HEK293 (cell line): Measurements from ENCODE around the gene HOXD3.

ENCODE experiments used
- CTCF ChIA-PET: fragments of 350-600 bp; formaldehyde crosslinking; extraction: SDS; loops from one replicate; lab custom pipeline; 2021; ENCODE audit warnings: antibody characterized with exemption; lab: Yijun Ruan, JAX
- POLR2A ChIA-PET: fragments of 300-600 bp; formaldehyde crosslinking; extraction: SDS; loops from one replicate; lab custom pipeline; 2020; ENCODE audit warnings: antibody characterized with exemption, inconsistent platforms; lab: Yijun Ruan, JAX
- H3K27ac ChIP-seq: fragments of 200-500 bp; sonication (Bioruptor generic); 2 replicates; pipeline ENCODE4 v1.5.1; 2014; ENCODE audit warnings: low read depth, low read length, control low read depth, inconsistent platforms; ENCODE audit errors: extremely low read depth
- H3K36me3 ChIP-seq, 2 experiments: fragments of 200-500 bp in 1 of 2; sonication (Bioruptor generic) in 1 of 2; 1 replicate in 1 of 2; 2 replicates in 1 of 2; pipeline ENCODE4 v1.5.1; 2014 to 2017; ENCODE audit warnings: inconsistent platforms in 2 of 2, low read length in 2 of 2; ENCODE audit not compliant: control insufficient read depth in 2 of 2, insufficient read depth in 1 of 2
- H3K4me1 ChIP-seq: fragments of 200-500 bp; sonication (Bioruptor generic); 2 replicates; pipeline ENCODE4 v1.5.1; 2014; ENCODE audit warnings: mild to moderate bottlenecking, low read length, inconsistent platforms; ENCODE audit not compliant: control insufficient read depth, insufficient read depth
- H3K4me3 ChIP-seq: 2 replicates; pipeline ENCODE4 v1.5.1; 2011; ENCODE audit warnings: low read depth, mild to moderate bottlenecking, control low read depth, low read length, moderate library complexity
- H3K9me3 ChIP-seq: fragments of 200-500 bp; sonication (Bioruptor generic); 2 replicates; pipeline ENCODE4 v1.5.1; 2014; ENCODE audit warnings: low read depth, low read length, inconsistent platforms; ENCODE audit not compliant: control insufficient read depth, insufficient read depth
- BCL11B ChIP-seq: fragments of 450-650 bp; formaldehyde crosslinking; IDR thresholded peaks from 2 replicates; pipeline ENCODE4 v1.5.1; 2016; ENCODE audit warnings: low read depth, missing biosample characterization, missing genetic modification characterization
- HOXC10 ChIP-seq: sonication (generic); formaldehyde crosslinking; IDR thresholded peaks from 2 replicates; pipeline ENCODE4 v1.8.1; 2023; ENCODE audit warnings: mild to moderate bottlenecking, missing genetic modification reagents
- HOXD13 ChIP-seq: sonication (generic); formaldehyde crosslinking; IDR thresholded peaks from 2 replicates; pipeline ENCODE4 v1.8.0; 2022; ENCODE audit warnings: missing genetic modification reagents, borderline replicate concordance
- KLF7 ChIP-seq: fragments of 450-650 bp; formaldehyde crosslinking; IDR thresholded peaks from 2 replicates; pipeline ENCODE4 v1.5.1; 2016; ENCODE audit warnings: missing biosample characterization, missing genetic modification characterization, borderline replicate concordance
- ZBTB6 ChIP-seq: fragments of 450-650 bp; formaldehyde crosslinking; IDR thresholded peaks from 2 replicates; pipeline ENCODE4 v1.5.1; 2017; ENCODE audit warnings: missing biosample characterization, missing genetic modification characterization
- ZBTB7A ChIP-seq: fragments of 450-650 bp; formaldehyde crosslinking; IDR thresholded peaks from 2 replicates; pipeline ENCODE4 v1.5.1; 2016; ENCODE audit warnings: low read depth, missing biosample characterization, missing genetic modification characterization
- ZFP41 ChIP-seq: fragments of 450-650 bp; formaldehyde crosslinking; IDR thresholded peaks from 2 replicates; pipeline ENCODE4 v1.5.1; 2016; ENCODE audit warnings: missing biosample characterization, missing genetic modification characterization, borderline replicate concordance
- ZNF132 ChIP-seq: fragments of 450-650 bp; formaldehyde crosslinking; IDR thresholded peaks from 2 replicates; pipeline ENCODE4 v1.5.1; 2017; ENCODE audit warnings: missing biosample characterization, missing genetic modification characterization, borderline replicate concordance
- ZNF140 ChIP-seq: fragments of 450-650 bp; formaldehyde crosslinking; IDR thresholded peaks from 2 replicates; pipeline ENCODE4 v1.5.1; 2016; ENCODE audit warnings: missing biosample characterization, missing genetic modification characterization
- ZNF202 ChIP-seq: fragments of 450-650 bp; formaldehyde crosslinking; IDR thresholded peaks from 2 replicates; pipeline ENCODE4 v1.5.1; 2016; ENCODE audit warnings: missing biosample characterization, missing genetic modification characterization, borderline replicate concordance
- ZNF24 ChIP-seq: fragments of 450-650 bp; formaldehyde crosslinking; IDR thresholded peaks from 2 replicates; pipeline ENCODE4 v1.5.1; 2016; ENCODE audit warnings: missing biosample characterization, missing genetic modification characterization
- ZNF302 ChIP-seq: fragments of 450-650 bp; formaldehyde crosslinking; IDR thresholded peaks from 2 replicates; pipeline ENCODE4 v1.5.1; 2016; ENCODE audit warnings: missing biosample characterization, missing genetic modification characterization, low read depth
- ZNF416 ChIP-seq: fragments of 450-650 bp; formaldehyde crosslinking; IDR thresholded peaks from 2 replicates; pipeline ENCODE4 v1.5.1; 2016; ENCODE audit warnings: missing biosample characterization, missing genetic modification characterization
- ZNF423 ChIP-seq: fragments of 450-650 bp; formaldehyde crosslinking; IDR thresholded peaks from 2 replicates; pipeline ENCODE4 v1.5.1; 2016; ENCODE audit warnings: missing biosample characterization, missing genetic modification characterization
- ZNF48 ChIP-seq: fragments of 450-650 bp; formaldehyde crosslinking; IDR thresholded peaks from 2 replicates; pipeline ENCODE4 v1.5.1; 2016; ENCODE audit warnings: missing biosample characterization, missing genetic modification characterization
- ZNF623 ChIP-seq: fragments of 450-650 bp; formaldehyde crosslinking; IDR thresholded peaks from 2 replicates; pipeline ENCODE4 v1.5.1; 2016; ENCODE audit warnings: missing biosample characterization, missing genetic modification characterization
- ZNF701 ChIP-seq: fragments of 450-650 bp; formaldehyde crosslinking; IDR thresholded peaks from 2 replicates; pipeline ENCODE4 v1.5.1; 2016; ENCODE audit warnings: missing biosample characterization, missing genetic modification characterization
- ZNF707 ChIP-seq: fragments of 450-650 bp; formaldehyde crosslinking; IDR thresholded peaks from 2 replicates; pipeline ENCODE4 v1.5.1; 2016; ENCODE audit warnings: missing biosample characterization, missing genetic modification characterization
- ZNF791 ChIP-seq: fragments of 450-650 bp; formaldehyde crosslinking; IDR thresholded peaks from 2 replicates; pipeline ENCODE4 v1.5.1; 2016; ENCODE audit warnings: missing biosample characterization, missing genetic modification characterization
- ZNF830 ChIP-seq: fragments of 450-650 bp; IDR thresholded peaks from 2 replicates; pipeline ENCODE4 v1.5.0; 2018; ENCODE audit warnings: missing biosample characterization, missing genetic modification characterization, low read depth, mild to moderate bottlenecking, moderate library complexity
- ZNF843 ChIP-seq: fragments of 450-650 bp; formaldehyde crosslinking; IDR thresholded peaks from 2 replicates; pipeline ENCODE4 v1.5.1; 2016; ENCODE audit warnings: missing biosample characterization, missing genetic modification characterization
- TF ChIP-seq, protein P1 (sequence below): fragments of 450-650 bp; formaldehyde crosslinking; IDR thresholded peaks from 2 replicates; pipeline ENCODE4 v1.5.1; 2017; ENCODE audit warnings: missing biosample characterization, mild to moderate bottlenecking, missing genetic modification characterization, moderate library complexity
- TF ChIP-seq, protein P2 (sequence below): fragments of 450-650 bp; formaldehyde crosslinking; IDR thresholded peaks from 2 replicates; pipeline ENCODE4 v1.5.1; 2017; ENCODE audit warnings: missing biosample characterization, missing genetic modification characterization
- TF ChIP-seq, protein P3 (sequence below): fragments of 450-650 bp; formaldehyde crosslinking; IDR thresholded peaks from 2 replicates; pipeline ENCODE4; 2016; ENCODE audit warnings: missing biosample characterization, missing genetic modification characterization
- TF ChIP-seq, protein P4 (sequence below): fragments of 450-650 bp; formaldehyde crosslinking; IDR thresholded peaks from 2 replicates; pipeline ENCODE4 v1.5.1; 2016; ENCODE audit warnings: missing biosample characterization, missing genetic modification characterization, low read depth
- TF ChIP-seq, protein P5 (sequence below): fragments of 450-650 bp; formaldehyde crosslinking; IDR thresholded peaks from 2 replicates; pipeline ENCODE4 v1.5.1; 2016; ENCODE audit warnings: missing biosample characterization, missing genetic modification characterization

The HOXD3 gene

GRCh38 chr2:176206136-176206535, 49.0 kb downstream of the HOXD3 start (continued):
- TF ChIP-seq ZFP41 (no peak), ZNF302 (tag by site-specific recombination) (no peak), BCL11B (tag by site-specific recombination) (no peak), ZNF791 (tag by site-specific recombination) (no peak), ZBTB6 (no peak), ZNF132 (tag by site-specific recombination) (no peak), HOXC10 (CRISPR knock-in tag) (no peak), KLF7 (tag by site-specific recombination) (no peak)

DNA sequence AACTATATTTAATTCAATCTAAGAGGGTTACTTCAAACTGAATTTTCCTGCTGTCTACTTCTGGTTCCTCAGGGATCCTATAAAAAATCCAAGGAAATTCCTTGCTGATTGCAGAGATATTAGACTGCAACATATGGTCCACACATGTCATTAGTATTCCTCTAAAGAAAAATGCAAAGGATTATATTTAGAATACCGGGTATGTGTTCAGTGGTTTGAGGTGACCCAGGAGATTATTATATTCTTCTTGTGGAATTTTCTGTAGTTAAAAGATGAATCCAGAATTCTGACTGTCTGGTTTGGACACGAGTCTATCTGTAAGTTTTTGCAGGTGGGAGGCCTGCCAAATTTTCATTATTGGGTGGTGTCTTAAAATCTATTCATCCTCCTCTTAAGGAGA, 49.6 kb downstream of the HOXD3 start:
- Histone ChIP-seq H3K27ac (no peak overlapping the region), H3K4me1 (no peaks in the 10 kb centered on the region), H3K9me3 (no peaks in the 10 kb centered on the region), H3K4me3 (no peak overlapping the region), H3K36me3 (no peaks in the 10 kb centered on the region)
- ChIA-PET CTCF (no interaction called here), POLR2A (no interaction called here)
- no peak for TF ChIP-seq ZNF24 (tag by site-specific recombination)
- no peak for TF ChIP-seq HOXD13 (CRISPR knock-in tag)
- no peak for TF ChIP-seq ZNF423 (tag by site-specific recombination)
- no peak for TF ChIP-seq ZNF140 (tag by site-specific recombination)
- no peak for TF ChIP-seq ZNF830
- TF ChIP-seq, protein P1, sequence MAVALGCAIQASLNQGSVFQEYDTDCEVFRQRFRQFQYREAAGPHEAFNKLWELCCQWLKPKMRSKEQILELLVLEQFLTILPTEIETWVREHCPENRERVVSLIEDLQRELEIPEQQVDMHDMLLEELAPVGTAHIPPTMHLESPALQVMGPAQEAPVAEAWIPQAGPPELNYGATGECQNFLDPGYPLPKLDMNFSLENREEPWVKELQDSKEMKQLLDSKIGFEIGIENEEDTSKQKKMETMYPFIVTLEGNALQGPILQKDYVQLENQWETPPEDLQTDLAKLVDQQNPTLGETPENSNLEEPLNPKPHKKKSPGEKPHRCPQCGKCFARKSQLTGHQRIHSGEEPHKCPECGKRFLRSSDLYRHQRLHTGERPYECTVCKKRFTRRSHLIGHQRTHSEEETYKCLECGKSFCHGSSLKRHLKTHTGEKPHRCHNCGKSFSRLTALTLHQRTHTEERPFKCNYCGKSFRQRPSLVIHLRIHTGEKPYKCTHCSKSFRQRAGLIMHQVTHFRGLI (tag by site-specific recombination) = no peak
- no peak for TF ChIP-seq ZNF843 (tag by site-specific recombination)
- no peak for TF ChIP-seq ZNF202 (tag by site-specific recombination)
- TF ChIP-seq, protein P2, sequence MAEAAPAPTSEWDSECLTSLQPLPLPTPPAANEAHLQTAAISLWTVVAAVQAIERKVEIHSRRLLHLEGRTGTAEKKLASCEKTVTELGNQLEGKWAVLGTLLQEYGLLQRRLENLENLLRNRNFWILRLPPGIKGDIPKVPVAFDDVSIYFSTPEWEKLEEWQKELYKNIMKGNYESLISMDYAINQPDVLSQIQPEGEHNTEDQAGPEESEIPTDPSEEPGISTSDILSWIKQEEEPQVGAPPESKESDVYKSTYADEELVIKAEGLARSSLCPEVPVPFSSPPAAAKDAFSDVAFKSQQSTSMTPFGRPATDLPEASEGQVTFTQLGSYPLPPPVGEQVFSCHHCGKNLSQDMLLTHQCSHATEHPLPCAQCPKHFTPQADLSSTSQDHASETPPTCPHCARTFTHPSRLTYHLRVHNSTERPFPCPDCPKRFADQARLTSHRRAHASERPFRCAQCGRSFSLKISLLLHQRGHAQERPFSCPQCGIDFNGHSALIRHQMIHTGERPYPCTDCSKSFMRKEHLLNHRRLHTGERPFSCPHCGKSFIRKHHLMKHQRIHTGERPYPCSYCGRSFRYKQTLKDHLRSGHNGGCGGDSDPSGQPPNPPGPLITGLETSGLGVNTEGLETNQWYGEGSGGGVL = no peak
- no peak for TF ChIP-seq ZNF48 (tag by site-specific recombination)
- TF ChIP-seq ZNF707 (tag by site-specific recombination) = no peak
- TF ChIP-seq ZNF416 (tag by site-specific recombination) = no peak
- TF ChIP-seq, protein P3, sequence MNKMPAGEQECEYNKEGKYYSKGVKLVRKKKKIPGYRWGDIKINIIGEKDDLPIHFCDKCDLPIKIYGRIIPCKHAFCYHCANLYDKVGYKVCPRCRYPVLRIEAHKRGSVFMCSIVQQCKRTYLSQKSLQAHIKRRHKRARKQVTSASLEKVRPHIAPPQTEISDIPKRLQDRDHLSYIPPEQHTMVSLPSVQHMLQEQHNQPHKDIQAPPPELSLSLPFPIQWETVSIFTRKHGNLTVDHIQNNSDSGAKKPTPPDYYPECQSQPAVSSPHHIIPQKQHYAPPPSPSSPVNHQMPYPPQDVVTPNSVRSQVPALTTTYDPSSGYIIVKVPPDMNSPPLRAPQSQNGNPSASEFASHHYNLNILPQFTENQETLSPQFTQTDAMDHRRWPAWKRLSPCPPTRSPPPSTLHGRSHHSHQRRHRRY (tag by site-specific recombination) = no peak
- TF ChIP-seq, protein P4, sequence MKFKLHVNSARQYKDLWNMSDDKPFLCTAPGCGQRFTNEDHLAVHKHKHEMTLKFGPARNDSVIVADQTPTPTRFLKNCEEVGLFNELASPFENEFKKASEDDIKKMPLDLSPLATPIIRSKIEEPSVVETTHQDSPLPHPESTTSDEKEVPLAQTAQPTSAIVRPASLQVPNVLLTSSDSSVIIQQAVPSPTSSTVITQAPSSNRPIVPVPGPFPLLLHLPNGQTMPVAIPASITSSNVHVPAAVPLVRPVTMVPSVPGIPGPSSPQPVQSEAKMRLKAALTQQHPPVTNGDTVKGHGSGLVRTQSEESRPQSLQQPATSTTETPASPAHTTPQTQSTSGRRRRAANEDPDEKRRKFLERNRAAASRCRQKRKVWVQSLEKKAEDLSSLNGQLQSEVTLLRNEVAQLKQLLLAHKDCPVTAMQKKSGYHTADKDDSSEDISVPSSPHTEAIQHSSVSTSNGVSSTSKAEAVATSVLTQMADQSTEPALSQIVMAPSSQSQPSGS (tag by site-specific recombination) = no peak
- no peak for TF ChIP-seq ZNF701 (tag by site-specific recombination)
- no peak for TF ChIP-seq ZBTB7A (tag by site-specific recombination)
- TF ChIP-seq, protein P5, sequence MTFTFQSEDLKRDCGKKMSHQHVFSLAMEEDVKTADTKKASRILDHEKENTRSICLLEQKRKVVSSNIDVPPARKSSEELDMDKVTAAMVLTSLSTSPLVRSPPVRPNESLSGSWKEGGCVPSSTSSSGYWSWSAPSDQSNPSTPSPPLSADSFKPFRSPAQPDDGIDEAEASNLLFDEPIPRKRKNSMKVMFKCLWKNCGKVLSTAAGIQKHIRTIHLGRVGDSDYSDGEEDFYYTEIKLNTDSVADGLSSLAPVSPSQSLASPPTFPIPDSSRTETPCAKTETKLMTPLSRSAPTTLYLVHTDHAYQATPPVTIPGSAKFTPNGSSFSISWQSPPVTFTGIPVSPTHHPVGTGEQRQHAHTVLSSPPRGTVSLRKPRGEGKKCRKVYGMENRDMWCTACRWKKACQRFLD (tag by site-specific recombination) = no peak
- TF ChIP-seq ZNF623 (tag by site-specific recombination) = no peak
